CD4-positive, alpha-beta memory T cell (primary cell): ENCODE data around the gene COX6A2. TPM values are rescaled to one million over a fixed set of nuclear protein-coding genes. Genes with fewer than 3 reads are reported as not detected.

Source experiments
- CTCF ChIA-PET: fragments of 350-600 bp; sonication (Branson Sonifier 250); formaldehyde crosslinking; loops from one replicate; lab custom pipeline; 2021; ENCODE audit warnings: inconsistent platforms; ENCODE audit not compliant: partially characterized antibody; lab: Charles Lee
- POLR2A ChIA-PET: fragments of 350-600 bp; sonication (Branson Sonifier 250); formaldehyde crosslinking; loops from one replicate; lab custom pipeline; 2021; ENCODE audit not compliant: partially characterized antibody; lab: Charles Lee
- DNase-seq, 5 donors: peaks; one replicate each; pipeline versions ENCODE4 v3.0.0 to v3.0.0-alpha.2; 2020 to 2022; ENCODE audit warnings: mixed read lengths in 1 of 5
- H3K27ac ChIP-seq: one replicate; pipeline ENCODE4 v1.7.0; 2013; ENCODE audit warnings: low read depth, low read length
- H3K27me3 ChIP-seq: 2 replicates; pipeline ENCODE4 v1.7.0; 2013; ENCODE audit warnings: mild to moderate bottlenecking, low read length, moderate library complexity; ENCODE audit not compliant: insufficient read depth
- H3K36me3 ChIP-seq: 2 replicates; pipeline ENCODE4 v1.7.0; 2013; ENCODE audit warnings: mild to moderate bottlenecking, low read length, moderate library complexity; ENCODE audit not compliant: insufficient read depth
- H3K4me1 ChIP-seq: 2 replicates; pipeline ENCODE4 v1.7.0; 2013; ENCODE audit warnings: mild to moderate bottlenecking, low read length, moderate library complexity; ENCODE audit not compliant: insufficient read depth
- H3K4me3 ChIP-seq, 2 donors: one replicate each; pipeline ENCODE4 v1.7.0; 2013; ENCODE audit warnings: low read length in 2 of 2, mild to moderate bottlenecking in 1 of 2
- H3K9me3 ChIP-seq, 2 donors: one replicate each; pipeline ENCODE4 v1.7.0; 2013; ENCODE audit warnings: low read length in 2 of 2, control low read depth in 1 of 2; ENCODE audit not compliant: control insufficient read depth in 1 of 2
- H3K27ac Mint-ChIP-seq, 7 donors: one replicate each; pipeline ENCODE4 v1.8.0; 2020 to 2021; ENCODE audit warnings: mixed read lengths in 7 of 7, mild to moderate bottlenecking in 6 of 7, inconsistent platforms in 3 of 7, moderate library complexity in 3 of 7
- H3K27me3 Mint-ChIP-seq, 2 donors: one replicate each; pipeline ENCODE4 v1.8.0; 2020 to 2021; ENCODE audit warnings: mixed read lengths in 2 of 2
- H3K36me3 Mint-ChIP-seq, 2 donors: one replicate each; pipeline ENCODE4 v1.8.0; 2020 to 2021; ENCODE audit warnings: mixed read lengths in 2 of 2, inconsistent platforms in 1 of 2, mild to moderate bottlenecking in 1 of 2
- H3K4me1 Mint-ChIP-seq, 4 donors: one replicate each; pipeline ENCODE4 v1.8.0; 2020 to 2021; ENCODE audit warnings: mixed read lengths in 4 of 4, mild to moderate bottlenecking in 1 of 4
- H3K4me3 Mint-ChIP-seq, 8 donors: one replicate each; pipeline ENCODE4 v1.8.0; 2020 to 2021; ENCODE audit warnings: mixed read lengths in 8 of 8, mild to moderate bottlenecking in 7 of 8, moderate library complexity in 6 of 8, inconsistent platforms in 3 of 8
- H3K9me3 Mint-ChIP-seq, 8 donors: one replicate each; pipeline ENCODE4 v1.8.0; 2020 to 2021; ENCODE audit warnings: mixed read lengths in 8 of 8, mild to moderate bottlenecking in 5 of 8, inconsistent platforms in 3 of 8, moderate library complexity in 1 of 8
- intact Hi-C: fragments of 100-400 bp; cut with micrococcal nuclease; formaldehyde crosslinking; loops from one replicate; pipeline ENCODE4 v1.15.1; 2023
- polyA plus RNA-seq, 2 donors: library from polyadenylated mRNA; unstranded; fragments of 300-500 nt; fragmentation: Illumina TruSeq; gene quantifications; one replicate each; pipeline ENCODE4 v1.2.3, GENCODE V29; 2021
- total RNA-seq, 2 experiments: library from RNA; stranded (reverse); gene quantifications; one replicate each; pipeline ENCODE4 v1.2.3, GENCODE V29; 2021

Gene COX6A2
- total and polyA plus RNA-seq, 4 experiments from 2014 or later = not detected

GRCh38 chr16:31402687-31403086 lies 25.5 kb downstream of the COX6A2 start:
- H3K9me3 ChIP-seq = no peaks in the 10 kb centered on the region
- no peak for DNase-seq
- no peaks in the 10 kb centered on the region for H3K36me3 ChIP-seq
- ChIA-PET CTCF (no interaction called here), POLR2A (interaction anchor here (0.6 kb wide), 1 partner anchor 170 kb away, joined by 5 read pairs; no protein-coding TSS in a partner anchor)
- no peak overlapping the region for H3K4me3 ChIP-seq
- H3K27ac ChIP-seq = no peak overlapping the region
- H3K4me1 ChIP-seq = peaks cover 6% of the 10 kb centered on the region
- H3K27me3 ChIP-seq = no peaks in the 10 kb centered on the region
- Mint-ChIP-seq H3K27me3 (no peaks in the 10 kb centered on the region), H3K4me3 (no peak overlapping the region), H3K4me1 (peaks cover 5 to 15% (median 10%) of the 10 kb centered on the region in 4 donors), H3K27ac (peak overlapping the region in 3 of 7 donors; percentile 56 to 74 (median 64)), H3K9me3 (peaks cover 0 to 18% (median 9%) of the 10 kb centered on the region in 8 donors), H3K36me3 (peaks cover 0 to 5% of the 10 kb centered on the region in 2 donors)
- intact Hi-C loops = no loop called here

GRCh38 chr16:31401436-31401835 lies 26.7 kb downstream of the COX6A2 start:
- H3K27ac Mint-ChIP-seq = no peak overlapping the region
- POLR2A ChIA-PET = interaction anchor here (0.6 kb wide), 1 partner anchor 208 kb away, joined by 3 read pairs; no protein-coding TSS in a partner anchor
- no peaks in the 10 kb centered on the region for H3K36me3 ChIP-seq

GRCh38 chr16:31400191-31400590 lies 28.0 kb downstream of the COX6A2 start:
- Histone ChIP-seq H3K36me3 (no peaks in the 10 kb centered on the region), H3K4me1 (peaks cover 6% of the 10 kb centered on the region), H3K27ac (no peak overlapping the region), H3K4me3 (no peak overlapping the region), H3K27me3 (no peaks in the 10 kb centered on the region), H3K9me3 (no peaks in the 10 kb centered on the region)
- peaks cover 5 to 15% (median 10%) of the 10 kb centered on the region in 4 donors for H3K4me1 Mint-ChIP-seq
- H3K4me3 Mint-ChIP-seq = peak overlapping the region in 1 of 8 donors; percentile 21
- POLR2A ChIA-PET = interaction anchor here (0.6 to 0.7 kb wide), 2 partner anchors 188 to 258 kb away, joined by 3 read pairs; no protein-coding TSS in a partner anchor
- intact Hi-C loops = no loop called here
- no peak for DNase-seq
- H3K27ac Mint-ChIP-seq = peak overlapping the region in 3 of 7 donors; percentile 8 to 18 (median 10)
- CTCF ChIA-PET = no interaction called here
- H3K27me3 Mint-ChIP-seq = peaks cover 0 to 1% of the 10 kb centered on the region in 2 donors
- peaks cover 0 to 18% (median 9%) of the 10 kb centered on the region in 8 donors for H3K9me3 Mint-ChIP-seq
- peaks cover 0 to 5% of the 10 kb centered on the region in 2 donors for H3K36me3 Mint-ChIP-seq

More at GRCh38 chr16:31401436-31401835, 26.7 kb downstream of the COX6A2 start:
- CTCF ChIA-PET = no interaction called here
- H3K27me3 Mint-ChIP-seq = no peaks in the 10 kb centered on the region
- intact Hi-C loops = no loop called here
- Histone ChIP-seq H3K4me3 (no peak overlapping the region), H3K27ac (no peak overlapping the region), H3K27me3 (no peaks in the 10 kb centered on the region), H3K4me1 (peaks cover 6% of the 10 kb centered on the region), H3K9me3 (no peaks in the 10 kb centered on the region)
- H3K4me1 Mint-ChIP-seq = peaks cover 5 to 15% (median 10%) of the 10 kb centered on the region in 4 donors
- peaks cover 0 to 18% (median 9%) of the 10 kb centered on the region in 8 donors for H3K9me3 Mint-ChIP-seq
- DNase-seq = no peak
- peaks cover 0 to 5% of the 10 kb centered on the region in 2 donors for H3K36me3 Mint-ChIP-seq
- no peak overlapping the region for H3K4me3 Mint-ChIP-seq

DNA sequence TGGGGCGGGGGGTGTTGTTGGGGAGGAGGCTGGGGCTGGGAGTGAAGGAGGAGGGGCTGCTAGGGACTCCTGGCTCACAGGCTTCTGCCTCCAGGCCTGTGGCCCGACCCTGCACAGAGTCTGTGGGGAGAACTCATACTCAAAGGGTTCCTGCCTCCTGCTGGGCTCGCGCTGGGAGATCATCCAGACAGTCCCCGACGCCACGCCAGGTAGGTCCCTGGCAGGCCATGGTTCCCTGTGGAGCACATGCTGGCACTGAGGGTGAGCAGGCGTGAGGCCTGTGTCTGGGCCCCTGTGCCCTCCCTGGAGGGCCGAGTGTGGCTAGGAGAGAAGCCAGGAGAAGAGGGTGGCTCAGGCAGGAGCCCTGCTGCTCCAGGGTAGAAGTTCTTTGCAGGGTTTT lies 30.5 kb downstream of the COX6A2 start:
- Mint-ChIP-seq H3K4me3 (no peak overlapping the region), H3K27ac (no peak overlapping the region), H3K4me1 (peaks cover 4 to 15% (median 8%) of the 10 kb centered on the region in 4 donors), H3K36me3 (peaks cover 0 to 5% of the 10 kb centered on the region in 2 donors), H3K9me3 (peaks cover 0 to 18% (median 9%) of the 10 kb centered on the region in 8 donors), H3K27me3 (peaks cover 0 to 3% of the 10 kb centered on the region in 2 donors)
- ChIA-PET POLR2A (no interaction called here), CTCF (no interaction called here)
- Histone ChIP-seq H3K4me3 (no peak overlapping the region), H3K4me1 (peaks cover 3% of the 10 kb centered on the region), H3K36me3 (no peaks in the 10 kb centered on the region), H3K9me3 (no peaks in the 10 kb centered on the region), H3K27ac (no peak overlapping the region), H3K27me3 (no peaks in the 10 kb centered on the region)
- DNase-seq = no peak
- intact Hi-C loops = no loop called here

DNA sequence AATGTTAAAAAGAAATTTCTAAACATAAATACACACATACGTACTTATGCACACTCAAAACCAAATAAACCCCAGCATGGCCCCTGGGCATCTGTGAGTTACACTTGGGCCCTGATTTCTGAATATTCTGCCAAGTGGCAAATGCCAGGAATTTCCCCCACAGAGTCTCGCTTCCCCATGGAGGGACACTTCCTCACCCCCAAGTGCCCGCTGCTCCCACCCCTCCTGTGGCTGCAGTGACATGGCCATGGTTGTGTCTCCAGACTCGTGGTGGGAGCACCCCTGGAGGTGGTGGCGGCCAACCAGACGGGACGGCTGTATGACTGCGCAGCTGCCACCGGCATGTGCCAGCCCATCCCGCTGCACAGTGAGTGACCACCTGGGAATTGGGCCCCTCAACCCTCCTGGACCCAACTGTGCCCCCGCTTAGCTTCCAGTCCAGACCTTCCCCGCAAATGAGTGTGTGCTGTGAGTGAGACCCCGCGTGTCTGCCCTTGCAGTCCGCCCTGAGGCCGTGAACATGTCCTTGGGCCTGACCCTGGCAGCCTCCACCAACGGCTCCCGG lies 31.0 kb downstream of the COX6A2 start:
- peaks cover 0 to 18% (median 9%) of the 10 kb centered on the region in 8 donors for H3K9me3 Mint-ChIP-seq
- peaks cover 0 to 5% of the 10 kb centered on the region in 2 donors for H3K36me3 Mint-ChIP-seq
- H3K27me3 ChIP-seq = no peaks in the 10 kb centered on the region
- intact Hi-C loops = no loop called here
- CTCF ChIA-PET = no interaction called here
- no peak for DNase-seq
- H3K36me3 ChIP-seq = no peaks in the 10 kb centered on the region
- H3K4me1 ChIP-seq = no peaks in the 10 kb centered on the region
- H3K4me3 ChIP-seq = no peak overlapping the region
- no peak overlapping the region for H3K4me3 Mint-ChIP-seq
- no peak overlapping the region for H3K27ac ChIP-seq
- H3K9me3 ChIP-seq = no peaks in the 10 kb centered on the region
- POLR2A ChIA-PET = no interaction called here
- peaks cover 0 to 6% of the 10 kb centered on the region in 2 donors for H3K27me3 Mint-ChIP-seq
- no peak overlapping the region for H3K27ac Mint-ChIP-seq
- peaks cover 3 to 15% (median 8%) of the 10 kb centered on the region in 4 donors for H3K4me1 Mint-ChIP-seq

DNA sequence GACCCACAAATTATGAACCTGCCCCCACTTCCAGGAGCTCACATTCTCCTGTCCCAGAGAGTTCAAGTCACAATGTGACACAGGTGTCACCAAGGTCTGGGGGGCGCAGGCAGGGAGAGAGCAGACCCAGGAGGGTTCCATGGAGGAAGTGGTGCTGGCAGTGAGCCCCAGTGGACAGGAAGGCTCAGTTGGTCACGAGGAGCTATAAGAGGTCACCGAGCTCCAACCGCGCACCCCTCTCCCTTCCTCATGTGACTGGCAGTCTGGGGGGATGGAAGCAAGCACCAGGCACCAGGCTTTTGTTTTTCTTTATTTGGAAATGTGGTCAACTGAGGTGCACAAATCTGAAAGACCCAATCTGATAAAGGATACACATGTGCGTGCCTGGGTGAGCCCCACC lies 32.5 kb downstream of the COX6A2 start:
- DNase-seq = no peak
- CTCF ChIA-PET = no interaction called here

GRCh38 chr16:31393056-31393455 lies 35.1 kb downstream of the COX6A2 start, which contains the start of gene ITGAD:
TSS of gene ITGAD (plus strand) at chr16:31393335. CDS start at chr16:31393361, 26 bp downstream.
- Histone ChIP-seq H3K27ac (no peak within 1 kb of the TSS), H3K27me3 (no peaks in the 10 kb centered on the region), H3K9me3 (no peaks in the 10 kb centered on the region), H3K4me3 (no peak within 1 kb of the TSS), H3K36me3 (no peaks in the 10 kb centered on the region), H3K4me1 (no peaks in the 10 kb centered on the region)
- no peaks in the 10 kb centered on the region for H3K4me1 Mint-ChIP-seq
- no peaks in the 10 kb centered on the region for H3K36me3 Mint-ChIP-seq
- peaks cover 0 to 2% (median 0%) of the 10 kb centered on the region in 8 donors for H3K9me3 Mint-ChIP-seq
- ChIA-PET CTCF (interaction anchor here (0.6 kb wide), 1 partner anchor 11 kb away, joined by 3 read pairs; no protein-coding TSS in a partner anchor), POLR2A (no interaction called here)
- intact Hi-C loops = no loop called here
- peaks cover 7 to 8% of the 10 kb centered on the region in 2 donors for H3K27me3 Mint-ChIP-seq
- no peak within 1 kb of the TSS for H3K4me3 Mint-ChIP-seq
- no peak for DNase-seq
- H3K27ac Mint-ChIP-seq = no peak within 1 kb of the TSS

More for the DNA sequence above, 32.5 kb downstream of the COX6A2 start:
- Histone ChIP-seq H3K27ac (no peak overlapping the region), H3K27me3 (no peaks in the 10 kb centered on the region), H3K36me3 (no peaks in the 10 kb centered on the region), H3K4me3 (no peak overlapping the region), H3K9me3 (no peaks in the 10 kb centered on the region), H3K4me1 (no peaks in the 10 kb centered on the region)
- peaks cover 0 to 18% (median 9%) of the 10 kb centered on the region in 8 donors for H3K9me3 Mint-ChIP-seq
- peaks cover 0 to 5% of the 10 kb centered on the region in 2 donors for H3K36me3 Mint-ChIP-seq
- no peak overlapping the region for H3K4me3 Mint-ChIP-seq
- H3K4me1 Mint-ChIP-seq = peaks cover 3 to 15% (median 8%) of the 10 kb centered on the region in 4 donors
- no peak overlapping the region for H3K27ac Mint-ChIP-seq
- POLR2A ChIA-PET = no interaction called here
- intact Hi-C loops = no loop called here
- peaks cover 0 to 6% of the 10 kb centered on the region in 2 donors for H3K27me3 Mint-ChIP-seq
